ENCODE measurements around the gene GABRP. TPM values are rescaled to one million over a fixed set of nuclear protein-coding genes. Genes with fewer than 3 reads are reported as not detected.

The GABRP gene
- total and polyA plus RNA-seq, 11 donors: 0.08 to 2.9 (median 0.23) TPM; not detected in 3

- peak within 1 kb of the TSS; percentile 59 to 91 (median 77) for H3K4me3 ChIP-seq
- H3K9me3 ChIP-seq: peaks cover 0 to 27% (median 16%) of the 10 kb centered on the region in 12 donors
- peak; percentile 12 to 72 (median 28) for DNase-seq
- intact Hi-C loops (cut with DNase I): loop anchor here in 1 of 10 donors (10.0 kb wide), 1 partner anchor 117 kb away; no protein-coding TSS in a partner anchor
- H3K27me3 ChIP-seq: peaks cover 0 to 8% (median 0%) of the 10 kb centered on the region in 9 donors
- H3K27ac ChIP-seq: peak within 1 kb of the TSS in 9 of 12 donors; percentile 6 to 72 (median 45)
- peaks cover 0 to 16% (median 5%) of the 10 kb centered on the region in 12 donors for H3K4me1 ChIP-seq
- TF ChIP-seq POLR2A (IDR thresholded peaks at IDR 0.05) (no peak), CTCF (IDR thresholded peaks at IDR 0.05) (peak in 2 of 12 donors; percentile 10 to 21)
- H3K36me3 ChIP-seq: no peaks in the 10 kb centered on the region
- peak; percentile 66 to 97 (median 93) for ATAC-seq
- WGBS, 4 donors: 0 to 3% (median 1%) methylated on average over 24 to 102 of the region's 102 CpGs
These were observed 78.6 kb downstream of the GABRP start, which contains the start of gene RANBP17 for GRCh38 chr5:170861917-170862766. TSS of gene RANBP17 (plus strand) at chr5:170862018.

- H3K36me3 ChIP-seq: no peaks in the 10 kb centered on the region
- peaks cover 0 to 8% (median 0%) of the 10 kb centered on the region in 9 donors for H3K27me3 ChIP-seq
- ATAC-seq (no peak), DNase-seq (no peak)
- peaks cover 0 to 16% (median 5%) of the 10 kb centered on the region in 12 donors for H3K4me1 ChIP-seq
- H3K9me3 ChIP-seq: peaks cover 0 to 27% (median 16%) of the 10 kb centered on the region in 12 donors
- no peak for TF ChIP-seq POLR2A (IDR thresholded peaks at IDR 0.05)
- no peak for TF ChIP-seq CTCF (IDR thresholded peaks at IDR 0.05)
- intact Hi-C loops (cut with DNase I): loop anchor here in 1 of 10 donors (10.0 kb wide), 1 partner anchor 119 kb away; no protein-coding TSS in a partner anchor
- no peak overlapping the region for H3K27ac ChIP-seq
- 91 to 93% (median 92%) methylated on average over 3 of the region's 3 CpGs for WGBS, 4 donors
- H3K4me3 ChIP-seq: no peak overlapping the region
These were observed 80.1 kb downstream of the GABRP start for GRCh38 chr5:170863646-170864045.

Other genes with a start within 250 kb of the GABRP start
- 10 to 100 TPM in 1 of 9 donors, 1 to 10 TPM in 8; 2.0 to 11.5 (median 3.8) TPM for gene RANBP17, start 78.3 kb downstream of the GABRP start, total RNA-seq
- under 1 TPM; 0.65 to 0.79 TPM for gene RANBP17, start 78.3 kb downstream of the GABRP start, polyA plus RNA-seq